HEK293 (cell line): ENCODE results near the gene EIF4G3.

Source experiments
- FEZF1 ChIP-seq: fragments of 450-650 bp; formaldehyde crosslinking; IDR thresholded peaks from 2 replicates; pipeline ENCODE4 v1.5.1; 2016; ENCODE audit warnings: missing biosample characterization, missing genetic modification characterization
- KLF1 ChIP-seq: fragments of 450-650 bp; formaldehyde crosslinking; IDR thresholded peaks from 2 replicates; pipeline ENCODE4 v1.5.1; 2016; ENCODE audit warnings: missing biosample characterization, missing genetic modification characterization
- REPIN1 ChIP-seq: fragments of 450-650 bp; formaldehyde crosslinking; IDR thresholded peaks from 2 replicates; pipeline ENCODE4 v1.5.1; 2017; ENCODE audit warnings: missing biosample characterization, missing genetic modification characterization, low read depth
- SCRT1 ChIP-seq: fragments of 450-650 bp; formaldehyde crosslinking; IDR thresholded peaks from 2 replicates; pipeline ENCODE4 v1.5.1; 2016; ENCODE audit warnings: missing biosample characterization, missing genetic modification characterization, borderline replicate concordance
- TCF7L2 ChIP-seq: IDR thresholded peaks from 2 replicates; pipeline ENCODE4 v1.6.1; 2011; ENCODE audit warnings: low read depth, mild to moderate bottlenecking, inconsistent platforms, low read length, moderate library complexity, borderline replicate concordance
- ZFP3 ChIP-seq: fragments of 450-650 bp; formaldehyde crosslinking; IDR thresholded peaks from 2 replicates; pipeline ENCODE4 v1.5.1; 2016; ENCODE audit warnings: low read depth, missing biosample characterization, missing genetic modification characterization
- ZNF132 ChIP-seq: fragments of 450-650 bp; formaldehyde crosslinking; IDR thresholded peaks from 2 replicates; pipeline ENCODE4 v1.5.1; 2017; ENCODE audit warnings: missing biosample characterization, missing genetic modification characterization, borderline replicate concordance
- ZNF140 ChIP-seq: fragments of 450-650 bp; formaldehyde crosslinking; IDR thresholded peaks from 2 replicates; pipeline ENCODE4 v1.5.1; 2016; ENCODE audit warnings: missing biosample characterization, missing genetic modification characterization
- ZNF157 ChIP-seq: fragments of 450-650 bp; formaldehyde crosslinking; IDR thresholded peaks from 2 replicates; pipeline ENCODE4 v1.5.1; 2016; ENCODE audit warnings: missing biosample characterization, missing genetic modification characterization
- ZNF202 ChIP-seq: fragments of 450-650 bp; formaldehyde crosslinking; IDR thresholded peaks from 2 replicates; pipeline ENCODE4 v1.5.1; 2016; ENCODE audit warnings: missing biosample characterization, missing genetic modification characterization, borderline replicate concordance
- ZNF23 ChIP-seq: fragments of 450-650 bp; formaldehyde crosslinking; IDR thresholded peaks from 2 replicates; pipeline ENCODE4 v1.5.1; 2016; ENCODE audit warnings: missing biosample characterization, missing genetic modification characterization, borderline replicate concordance
- ZNF302 ChIP-seq: fragments of 450-650 bp; formaldehyde crosslinking; IDR thresholded peaks from 2 replicates; pipeline ENCODE4 v1.5.1; 2016; ENCODE audit warnings: missing biosample characterization, missing genetic modification characterization, low read depth
- ZNF350 ChIP-seq: fragments of 450-650 bp; formaldehyde crosslinking; IDR thresholded peaks from 2 replicates; pipeline ENCODE4 v1.5.0; 2017; ENCODE audit warnings: missing biosample characterization, mild to moderate bottlenecking, missing genetic modification characterization
- ZNF354C ChIP-seq: fragments of 450-650 bp; formaldehyde crosslinking; IDR thresholded peaks from 2 replicates; pipeline ENCODE4 v1.5.1; 2016; ENCODE audit warnings: missing biosample characterization, missing genetic modification characterization, low read depth, borderline replicate concordance
- ZNF473 ChIP-seq: fragments of 450-650 bp; formaldehyde crosslinking; IDR thresholded peaks from 2 replicates; pipeline ENCODE4 v1.5.1; 2017; ENCODE audit warnings: missing biosample characterization, missing genetic modification characterization
- ZNF510 ChIP-seq: fragments of 450-650 bp; formaldehyde crosslinking; IDR thresholded peaks from 2 replicates; pipeline ENCODE4 v1.5.1; 2018; ENCODE audit warnings: mild to moderate bottlenecking, missing genetic modification characterization, missing biosample characterization; ENCODE audit not compliant: insufficient replicate concordance
- ZNF555 ChIP-seq: fragments of 450-650 bp; formaldehyde crosslinking; conservative IDR thresholded peaks from 2 replicates; pipeline ENCODE4 v1.5.1; 2017; ENCODE audit warnings: missing biosample characterization, mild to moderate bottlenecking, missing genetic modification characterization, inconsistent platforms
- ZNF610 ChIP-seq: fragments of 450-650 bp; formaldehyde crosslinking; IDR thresholded peaks from 2 replicates; pipeline ENCODE4 v1.5.1; 2016; ENCODE audit warnings: missing biosample characterization, missing genetic modification characterization, borderline replicate concordance
- ZNF621 ChIP-seq: fragments of 450-650 bp; formaldehyde crosslinking; IDR thresholded peaks from 2 replicates; pipeline ENCODE4 v1.5.1; 2017; ENCODE audit warnings: missing biosample characterization, missing genetic modification characterization
- ZNF624 ChIP-seq: fragments of 450-650 bp; formaldehyde crosslinking; IDR thresholded peaks from 2 replicates; pipeline ENCODE4 v1.5.1; 2017; ENCODE audit warnings: missing biosample characterization, missing genetic modification characterization
- ZNF664 ChIP-seq: fragments of 450-650 bp; formaldehyde crosslinking; IDR thresholded peaks from 2 replicates; pipeline ENCODE4 v1.5.1; 2016; ENCODE audit warnings: missing biosample characterization, missing genetic modification characterization
- ZNF670 ChIP-seq: fragments of 450-650 bp; formaldehyde crosslinking; IDR thresholded peaks from 2 replicates; pipeline ENCODE4 v1.5.1; 2016; ENCODE audit warnings: missing biosample characterization, missing genetic modification characterization, low read depth
- ZNF707 ChIP-seq: fragments of 450-650 bp; formaldehyde crosslinking; IDR thresholded peaks from 2 replicates; pipeline ENCODE4 v1.5.1; 2016; ENCODE audit warnings: missing biosample characterization, missing genetic modification characterization
- ZNF777 ChIP-seq: fragments of 450-650 bp; formaldehyde crosslinking; IDR thresholded peaks from 2 replicates; pipeline ENCODE4 v1.5.1; 2017; ENCODE audit warnings: missing biosample characterization, missing genetic modification characterization, borderline replicate concordance
- ZNF843 ChIP-seq: fragments of 450-650 bp; formaldehyde crosslinking; IDR thresholded peaks from 2 replicates; pipeline ENCODE4 v1.5.1; 2016; ENCODE audit warnings: missing biosample characterization, missing genetic modification characterization
- ZXDB ChIP-seq: fragments of 450-650 bp; formaldehyde crosslinking; IDR thresholded peaks from 2 replicates; pipeline ENCODE4 v1.5.1; 2016; ENCODE audit warnings: missing biosample characterization, missing genetic modification characterization
- TF ChIP-seq, protein P1 (sequence below): fragments of 450-650 bp; formaldehyde crosslinking; IDR thresholded peaks from 2 replicates; pipeline ENCODE4 v1.5.1; 2017; ENCODE audit warnings: missing biosample characterization, missing genetic modification characterization
- TF ChIP-seq, protein P2 (sequence below): sonication (generic); formaldehyde crosslinking; IDR thresholded peaks from 2 replicates; pipeline ENCODE4 v1.8.1; 2022; ENCODE audit warnings: mild to moderate bottlenecking, moderate library complexity, missing genetic modification reagents
- TF ChIP-seq, protein P3 (sequence below): fragments of 450-650 bp; formaldehyde crosslinking; optimal IDR thresholded peaks from 2 replicates; pipeline ENCODE3; 2016; ENCODE audit warnings: missing biosample characterization, mild to moderate bottlenecking, missing genetic modification characterization
- TF ChIP-seq, protein P4 (sequence below): fragments of 450-650 bp; formaldehyde crosslinking; IDR thresholded peaks from 2 replicates; pipeline ENCODE4 v1.5.1; 2016; ENCODE audit warnings: missing biosample characterization, missing genetic modification characterization
- TF ChIP-seq, protein P5 (sequence below): fragments of 450-650 bp; formaldehyde crosslinking; IDR thresholded peaks from 2 replicates; pipeline ENCODE4 v1.5.1; 2016; ENCODE audit warnings: missing biosample characterization, missing genetic modification characterization
- TF ChIP-seq, protein P6 (sequence below): fragments of 450-650 bp; formaldehyde crosslinking; IDR thresholded peaks from 2 replicates; pipeline ENCODE4 v1.5.1; 2017; ENCODE audit warnings: missing biosample characterization, missing genetic modification characterization

EIF4G3 gene

DNA sequence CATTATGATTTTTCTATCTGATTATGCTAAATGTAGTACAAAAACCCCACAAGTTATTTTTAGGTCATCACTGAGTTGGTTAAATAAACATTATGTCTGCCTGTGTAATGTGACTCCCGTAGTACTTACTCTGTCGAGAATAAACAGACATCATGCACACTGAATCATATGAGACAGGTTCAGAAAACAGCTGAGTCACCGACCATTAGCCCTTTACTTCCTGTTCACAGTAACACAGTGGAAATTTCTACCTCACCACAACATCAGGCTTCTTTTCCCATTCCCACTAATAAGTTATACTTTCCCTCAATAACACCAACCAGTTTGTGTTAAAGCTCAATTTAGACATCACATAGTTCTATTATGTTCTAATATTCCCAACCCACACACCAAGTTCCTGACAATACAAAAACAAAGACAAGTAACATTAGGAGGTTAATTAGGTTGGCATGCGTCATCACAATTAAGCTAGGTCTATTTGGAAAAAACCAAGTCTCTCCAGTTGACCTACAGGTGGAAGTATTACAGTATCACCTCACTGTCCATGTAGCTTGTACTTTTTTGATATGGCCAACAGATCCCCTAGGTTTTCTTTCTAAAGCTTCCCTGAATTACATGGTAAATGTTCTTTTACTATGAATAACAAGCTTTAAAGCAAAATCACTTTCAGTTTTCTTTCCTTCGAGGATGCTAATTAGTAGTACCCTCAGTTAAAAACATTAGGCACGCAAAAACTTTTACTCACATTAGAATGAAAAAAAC lies 154.2 kb downstream of the EIF4G3 start (continued):
- TF ChIP-seq ZNF354C (tag by site-specific recombination) (no peak), ZXDB (tag by site-specific recombination) (peak; percentile 90), ZNF132 (tag by site-specific recombination) (no peak), ZNF202 (no peak), ZFP3 (tag by site-specific recombination) (no peak), KLF1 (tag by site-specific recombination) (no peak; the same call in 1 of the 2 replicates), ZNF555 (tag by site-specific recombination) (no peak), ZNF707 (no peak), ZNF624 (tag by site-specific recombination) (no peak), ZNF621 (tag by site-specific recombination) (no peak), ZNF510 (no peak), ZNF350 (tag by site-specific recombination) (no peak), SCRT1 (tag by site-specific recombination) (no peak), REPIN1 (tag by site-specific recombination) (no peak), ZNF610 (no peak), TCF7L2 (no peak), ZNF302 (tag by site-specific recombination) (no peak), ZNF23 (tag by site-specific recombination) (no peak), ZNF473 (tag by site-specific recombination) (no peak), ZNF140 (tag by site-specific recombination) (no peak), ZNF157 (tag by site-specific recombination) (no peak), ZNF843 (tag by site-specific recombination) (peak; percentile 86), ZNF670 (no peak), FEZF1 (tag by site-specific recombination) (peak; percentile 72), ZNF777 (tag by site-specific recombination) (no peak), ZNF664 (tag by site-specific recombination) (peak; percentile 90)
- TF ChIP-seq, protein P1, sequence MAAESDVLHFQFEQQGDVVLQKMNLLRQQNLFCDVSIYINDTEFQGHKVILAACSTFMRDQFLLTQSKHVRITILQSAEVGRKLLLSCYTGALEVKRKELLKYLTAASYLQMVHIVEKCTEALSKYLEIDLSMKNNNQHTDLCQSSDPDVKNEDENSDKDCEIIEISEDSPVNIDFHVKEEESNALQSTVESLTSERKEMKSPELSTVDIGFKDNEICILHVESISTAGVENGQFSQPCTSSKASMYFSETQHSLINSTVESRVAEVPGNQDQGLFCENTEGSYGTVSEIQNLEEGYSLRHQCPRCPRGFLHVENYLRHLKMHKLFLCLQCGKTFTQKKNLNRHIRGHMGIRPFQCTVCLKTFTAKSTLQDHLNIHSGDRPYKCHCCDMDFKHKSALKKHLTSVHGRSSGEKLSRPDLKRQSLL (tag by site-specific recombination): no peak
- TF ChIP-seq, protein P2, sequence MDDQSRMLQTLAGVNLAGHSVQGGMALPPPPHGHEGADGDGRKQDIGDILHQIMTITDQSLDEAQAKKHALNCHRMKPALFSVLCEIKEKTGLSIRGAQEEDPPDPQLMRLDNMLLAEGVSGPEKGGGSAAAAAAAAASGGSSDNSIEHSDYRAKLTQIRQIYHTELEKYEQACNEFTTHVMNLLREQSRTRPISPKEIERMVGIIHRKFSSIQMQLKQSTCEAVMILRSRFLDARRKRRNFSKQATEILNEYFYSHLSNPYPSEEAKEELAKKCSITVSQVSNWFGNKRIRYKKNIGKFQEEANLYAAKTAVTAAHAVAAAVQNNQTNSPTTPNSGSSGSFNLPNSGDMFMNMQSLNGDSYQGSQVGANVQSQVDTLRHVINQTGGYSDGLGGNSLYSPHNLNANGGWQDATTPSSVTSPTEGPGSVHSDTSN (CRISPR knock-in tag): no peak
- TF ChIP-seq, protein P3, sequence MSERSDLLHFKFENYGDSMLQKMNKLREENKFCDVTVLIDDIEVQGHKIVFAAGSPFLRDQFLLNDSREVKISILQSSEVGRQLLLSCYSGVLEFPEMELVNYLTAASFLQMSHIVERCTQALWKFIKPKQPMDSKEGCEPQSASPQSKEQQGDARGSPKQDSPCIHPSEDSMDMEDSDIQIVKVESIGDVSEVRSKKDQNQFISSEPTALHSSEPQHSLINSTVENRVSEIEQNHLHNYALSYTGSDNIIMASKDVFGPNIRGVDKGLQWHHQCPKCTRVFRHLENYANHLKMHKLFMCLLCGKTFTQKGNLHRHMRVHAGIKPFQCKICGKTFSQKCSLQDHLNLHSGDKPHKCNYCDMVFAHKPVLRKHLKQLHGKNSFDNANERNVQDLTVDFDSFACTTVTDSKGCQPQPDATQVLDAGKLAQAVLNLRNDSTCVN (tag by site-specific recombination): no peak
- TF ChIP-seq, protein P4, sequence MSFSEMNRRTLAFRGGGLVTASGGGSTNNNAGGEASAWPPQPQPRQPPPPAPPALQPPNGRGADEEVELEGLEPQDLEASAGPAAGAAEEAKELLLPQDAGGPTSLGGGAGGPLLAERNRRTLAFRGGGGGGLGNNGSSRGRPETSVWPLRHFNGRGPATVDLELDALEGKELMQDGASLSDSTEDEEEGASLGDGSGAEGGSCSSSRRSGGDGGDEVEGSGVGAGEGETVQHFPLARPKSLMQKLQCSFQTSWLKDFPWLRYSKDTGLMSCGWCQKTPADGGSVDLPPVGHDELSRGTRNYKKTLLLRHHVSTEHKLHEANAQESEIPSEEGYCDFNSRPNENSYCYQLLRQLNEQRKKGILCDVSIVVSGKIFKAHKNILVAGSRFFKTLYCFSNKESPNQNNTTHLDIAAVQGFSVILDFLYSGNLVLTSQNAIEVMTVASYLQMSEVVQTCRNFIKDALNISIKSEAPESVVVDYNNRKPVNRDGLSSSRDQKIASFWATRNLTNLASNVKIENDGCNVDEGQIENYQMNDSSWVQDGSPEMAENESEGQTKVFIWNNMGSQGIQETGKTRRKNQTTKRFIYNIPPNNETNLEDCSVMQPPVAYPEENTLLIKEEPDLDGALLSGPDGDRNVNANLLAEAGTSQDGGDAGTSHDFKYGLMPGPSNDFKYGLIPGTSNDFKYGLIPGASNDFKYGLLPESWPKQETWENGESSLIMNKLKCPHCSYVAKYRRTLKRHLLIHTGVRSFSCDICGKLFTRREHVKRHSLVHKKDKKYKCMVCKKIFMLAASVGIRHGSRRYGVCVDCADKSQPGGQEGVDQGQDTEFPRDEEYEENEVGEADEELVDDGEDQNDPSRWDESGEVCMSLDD (tag by site-specific recombination): no peak
- TF ChIP-seq, protein P5, sequence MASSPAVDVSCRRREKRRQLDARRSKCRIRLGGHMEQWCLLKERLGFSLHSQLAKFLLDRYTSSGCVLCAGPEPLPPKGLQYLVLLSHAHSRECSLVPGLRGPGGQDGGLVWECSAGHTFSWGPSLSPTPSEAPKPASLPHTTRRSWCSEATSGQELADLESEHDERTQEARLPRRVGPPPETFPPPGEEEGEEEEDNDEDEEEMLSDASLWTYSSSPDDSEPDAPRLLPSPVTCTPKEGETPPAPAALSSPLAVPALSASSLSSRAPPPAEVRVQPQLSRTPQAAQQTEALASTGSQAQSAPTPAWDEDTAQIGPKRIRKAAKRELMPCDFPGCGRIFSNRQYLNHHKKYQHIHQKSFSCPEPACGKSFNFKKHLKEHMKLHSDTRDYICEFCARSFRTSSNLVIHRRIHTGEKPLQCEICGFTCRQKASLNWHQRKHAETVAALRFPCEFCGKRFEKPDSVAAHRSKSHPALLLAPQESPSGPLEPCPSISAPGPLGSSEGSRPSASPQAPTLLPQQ: no peak; the same call in 1 of the 2 replicates
- TF ChIP-seq, protein P6, sequence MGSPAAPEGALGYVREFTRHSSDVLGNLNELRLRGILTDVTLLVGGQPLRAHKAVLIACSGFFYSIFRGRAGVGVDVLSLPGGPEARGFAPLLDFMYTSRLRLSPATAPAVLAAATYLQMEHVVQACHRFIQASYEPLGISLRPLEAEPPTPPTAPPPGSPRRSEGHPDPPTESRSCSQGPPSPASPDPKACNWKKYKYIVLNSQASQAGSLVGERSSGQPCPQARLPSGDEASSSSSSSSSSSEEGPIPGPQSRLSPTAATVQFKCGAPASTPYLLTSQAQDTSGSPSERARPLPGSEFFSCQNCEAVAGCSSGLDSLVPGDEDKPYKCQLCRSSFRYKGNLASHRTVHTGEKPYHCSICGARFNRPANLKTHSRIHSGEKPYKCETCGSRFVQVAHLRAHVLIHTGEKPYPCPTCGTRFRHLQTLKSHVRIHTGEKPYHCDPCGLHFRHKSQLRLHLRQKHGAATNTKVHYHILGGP (tag by site-specific recombination): no peak
